Memory B cell (primary cell): ENCODE measurements around the gene PSPH.
A peak's percentile ranks its signal among the peaks of the same experiment; 100 is the strongest.

Experiments used
- ATAC-seq: fragments of 150-1000 bp; cut with Tn5 transposase; 2 replicates; pipeline ENCODE4 v1.10.0; 2021; ENCODE audit warnings: low read depth, mild to moderate bottlenecking, moderate library complexity
- DNase-seq, 2 donors: peaks; one replicate each; pipeline ENCODE4 v3.0.0; 2022; ENCODE audit warnings: low spot score in 2 of 2
- H3K27ac Mint-ChIP-seq: one replicate; pipeline ENCODE4 v1.8.0; 2022; ENCODE audit warnings: mild to moderate bottlenecking, moderate library complexity, mixed read lengths
- H3K27me3 Mint-ChIP-seq: one replicate; pipeline ENCODE4 v1.8.0; 2022; ENCODE audit warnings: mixed read lengths
- H3K36me3 Mint-ChIP-seq: one replicate; pipeline ENCODE4 v1.8.0; 2022; ENCODE audit warnings: mild to moderate bottlenecking, mixed read lengths
- H3K4me1 Mint-ChIP-seq: one replicate; pipeline ENCODE4 v1.8.0; 2022; ENCODE audit warnings: mixed read lengths
- H3K4me3 Mint-ChIP-seq: one replicate; pipeline ENCODE4 v1.8.0; 2022; ENCODE audit warnings: mild to moderate bottlenecking, moderate library complexity, mixed read lengths
- H3K9me3 Mint-ChIP-seq: one replicate; pipeline ENCODE4 v1.8.0; 2022; ENCODE audit warnings: mixed read lengths

Gene PSPH

DNA sequence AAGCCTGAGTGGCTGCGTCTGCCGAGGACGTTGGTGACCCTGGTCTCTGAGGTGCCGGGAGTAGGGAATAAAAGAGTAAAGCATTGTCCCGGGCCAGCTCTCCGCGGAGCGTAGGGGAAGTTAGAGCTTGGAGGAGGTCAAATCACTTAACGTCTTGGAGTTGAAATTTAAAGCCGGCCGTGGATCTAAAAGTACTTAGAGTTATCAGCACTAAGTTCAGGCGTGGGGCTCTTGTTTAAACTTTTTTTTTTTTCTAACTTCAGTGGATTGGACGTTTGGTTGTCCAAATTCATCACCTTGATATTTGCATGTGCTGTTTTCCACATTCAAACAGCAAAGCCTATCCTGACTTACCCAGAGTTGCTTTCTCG lies 86.2 kb downstream of the PSPH start:
- DNase-seq (no peak), ATAC-seq (no peak)
- Mint-ChIP-seq H3K4me3 (peak overlapping the region; percentile 68), H3K9me3 (no peaks in the 10 kb centered on the region), H3K4me1 (peaks cover 30% of the 10 kb centered on the region), H3K27ac (peak overlapping the region; percentile 72), H3K36me3 (peaks cover 12% of the 10 kb centered on the region), H3K27me3 (no peaks in the 10 kb centered on the region)

GRCh38 chr7:55964261-55965099 lies 86.8 kb downstream of the PSPH start, which contains the start of gene NIPSNAP2:
Gene NIPSNAP2 (plus strand): TSS chr7:55964585. CDS start chr7:55964610, 25 bp downstream.
- peak within 1 kb of the TSS; percentile 71 for H3K4me3 Mint-ChIP-seq
- ATAC-seq (peak; percentile 82), DNase-seq (peak; percentile 66 to 81)
- peaks cover 8% of the 10 kb centered on the region for H3K36me3 Mint-ChIP-seq
- peak within 1 kb of the TSS; percentile 92 for H3K27ac Mint-ChIP-seq
- no peaks in the 10 kb centered on the region for H3K9me3 Mint-ChIP-seq
- no peaks in the 10 kb centered on the region for H3K27me3 Mint-ChIP-seq
- H3K4me1 Mint-ChIP-seq, result peaks cover 27% of the 10 kb centered on the region

DNA sequence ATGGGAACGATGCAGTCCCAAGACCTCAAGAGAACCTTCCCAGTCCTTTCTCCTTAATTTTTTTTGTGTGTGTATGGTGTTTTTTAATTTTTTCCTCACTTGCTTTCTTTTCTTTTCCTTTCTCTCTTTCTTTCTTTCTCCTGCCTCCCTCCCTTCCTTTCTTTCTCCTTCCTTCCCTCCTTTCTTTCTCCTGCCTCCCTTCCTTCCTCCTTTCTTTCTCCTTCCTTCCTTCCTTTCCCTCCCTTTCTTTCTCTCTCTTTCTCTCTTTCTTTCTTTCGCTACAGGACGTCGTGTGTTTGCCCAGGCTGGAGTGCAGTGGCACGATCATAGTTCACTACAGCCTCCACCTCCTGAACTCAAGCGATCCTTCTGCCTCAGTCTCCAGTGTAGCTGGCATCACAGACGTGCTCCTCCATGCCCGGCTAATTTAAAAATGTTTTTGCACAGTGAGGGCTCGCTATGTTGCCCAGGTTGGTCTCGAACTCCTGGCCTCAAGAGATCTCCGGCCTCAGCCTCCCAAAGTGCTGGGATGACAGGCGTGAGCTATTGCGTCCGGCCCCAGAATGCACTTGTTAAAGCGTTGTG lies 87.6 kb downstream of the PSPH start:
- peaks cover 5% of the 10 kb centered on the region for H3K36me3 Mint-ChIP-seq
- peaks cover 21% of the 10 kb centered on the region for H3K4me1 Mint-ChIP-seq
- ATAC-seq (no peak), DNase-seq (no peak)
- no peaks in the 10 kb centered on the region for H3K9me3 Mint-ChIP-seq
- H3K27me3 Mint-ChIP-seq, result no peaks in the 10 kb centered on the region
- peak overlapping the region; percentile 71 for H3K4me3 Mint-ChIP-seq
- peak overlapping the region; percentile 92 for H3K27ac Mint-ChIP-seq

DNA sequence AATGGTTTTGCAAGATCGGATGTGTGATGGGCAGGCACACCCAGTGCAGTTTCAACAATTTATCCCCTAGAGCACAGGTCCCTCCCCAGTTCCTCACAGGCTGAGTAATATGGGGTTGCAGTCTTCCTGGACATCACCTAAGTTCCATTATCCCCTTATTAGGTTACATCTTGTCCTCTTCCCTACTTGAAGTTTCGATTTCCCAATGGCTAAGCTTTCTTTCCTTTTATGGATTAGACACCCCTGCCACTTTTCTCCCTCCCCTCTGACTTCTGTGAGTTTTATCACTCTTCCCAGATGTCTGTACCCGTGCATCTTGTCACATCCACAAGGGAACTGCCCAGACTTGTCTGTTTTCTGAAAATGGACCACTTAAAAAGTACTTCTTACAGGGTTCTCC lies 89.2 kb downstream of the PSPH start:
- no peaks in the 10 kb centered on the region for H3K27me3 Mint-ChIP-seq
- peaks cover 18% of the 10 kb centered on the region for H3K4me1 Mint-ChIP-seq
- ATAC-seq (no peak), DNase-seq (no peak)
- no peaks in the 10 kb centered on the region for H3K9me3 Mint-ChIP-seq
- no peak overlapping the region for H3K27ac Mint-ChIP-seq
- H3K4me3 Mint-ChIP-seq, result no peak overlapping the region
- H3K36me3 Mint-ChIP-seq, result peaks cover 5% of the 10 kb centered on the region
